HepG2 (cell line): Measurements from ENCODE around the gene ITCH. TPM values are rescaled to one million over a fixed set of nuclear protein-coding genes. Genes with fewer than 3 reads are reported as not detected.

Experiments
- CREM ChIP-seq, 2 experiments: sonication (generic) in 1 of 2; formaldehyde crosslinking in 1 of 2; IDR thresholded peaks; 2 replicates each; pipeline versions ENCODE4 v1.4.0 to v1.6.1; 2016 to 2020; ENCODE audit warnings: antibody characterized with exemption in 1 of 2, mild to moderate bottlenecking in 1 of 2, missing genetic modification reagents in 1 of 2
- DBP ChIP-seq: sonication (generic); formaldehyde crosslinking; IDR thresholded peaks from 2 replicates; pipeline ENCODE4 v1.4.0; 2020; ENCODE audit warnings: missing genetic modification reagents; ENCODE audit errors: not compliant biosample characterization
- DMTF1 ChIP-seq: sonication (generic); formaldehyde crosslinking; IDR thresholded peaks from 2 replicates; pipeline ENCODE4 v1.4.0; 2020; ENCODE audit warnings: mild to moderate bottlenecking, missing genetic modification reagents
- GABPB1 ChIP-seq: IDR thresholded peaks from 2 replicates; pipeline ENCODE4 v1.6.1; 2016; ENCODE audit warnings: mild to moderate bottlenecking, missing genetic modification reagents, moderate library complexity, missing compliant biosample characterization
- HOXA7 ChIP-seq: sonication (generic); formaldehyde crosslinking; IDR thresholded peaks from 2 replicates; pipeline ENCODE4 v1.8.1; 2022; ENCODE audit warnings: mild to moderate bottlenecking, missing genetic modification reagents, moderate library complexity
- IRF9 ChIP-seq: sonication (generic); formaldehyde crosslinking; IDR thresholded peaks from 2 replicates; pipeline ENCODE4 v1.8.0; 2022; ENCODE audit warnings: missing genetic modification reagents, mild to moderate bottlenecking, borderline replicate concordance
- MEF2D ChIP-seq: sonication (generic); formaldehyde crosslinking; IDR thresholded peaks from 2 replicates; pipeline ENCODE4 v1.5.1; 2020; ENCODE audit warnings: mild to moderate bottlenecking, missing genetic modification reagents
- NR0B2 ChIP-seq: sonication (generic); formaldehyde crosslinking; IDR thresholded peaks from 2 replicates; pipeline ENCODE4 v1.4.0; 2020; ENCODE audit warnings: mild to moderate bottlenecking, missing genetic modification reagents
- PRMT3 ChIP-seq: sonication (generic); formaldehyde crosslinking; IDR thresholded peaks from 2 replicates; pipeline ENCODE4 v1.8.1; 2022; ENCODE audit warnings: low read depth, mild to moderate bottlenecking, moderate library complexity, missing genetic modification reagents, borderline replicate concordance
- RELA ChIP-seq: sonication (generic); formaldehyde crosslinking; IDR thresholded peaks from 2 replicates; pipeline ENCODE4 v1.4.0; 2020; ENCODE audit warnings: missing genetic modification reagents
- RFXAP ChIP-seq: sonication (generic); formaldehyde crosslinking; IDR thresholded peaks from 2 replicates; pipeline ENCODE4 v1.4.0; 2020; ENCODE audit warnings: missing genetic modification reagents, borderline replicate concordance
- SPEN ChIP-seq: sonication (generic); formaldehyde crosslinking; IDR thresholded peaks from 2 replicates; pipeline ENCODE4 v1.5.1; 2020; ENCODE audit warnings: low read depth, mild to moderate bottlenecking, missing genetic modification reagents
- SRSF4 ChIP-seq: fragments of 200-400 bp; formaldehyde crosslinking; IDR thresholded peaks from one replicate; pipeline ENCODE4 v1.6.1; 2018; ENCODE audit warnings: mild to moderate bottlenecking, low read depth, low read length, moderate library complexity; ENCODE audit not compliant: poor library complexity, severe bottlenecking
- TFAP4 ChIP-seq: sonication (generic); IDR thresholded peaks from 2 replicates; pipeline ENCODE4 v1.6.1; 2016; ENCODE audit warnings: low read depth, borderline replicate concordance
- THAP7 ChIP-seq: sonication (generic); formaldehyde crosslinking; IDR thresholded peaks from 2 replicates; pipeline ENCODE4 v1.8.1; 2023; ENCODE audit warnings: mild to moderate bottlenecking, missing genetic modification reagents
- ZNF3 ChIP-seq: IDR thresholded peaks from 2 replicates; pipeline ENCODE4 v1.7.0; 2017; ENCODE audit warnings: inconsistent platforms
- ZNF580 ChIP-seq: IDR thresholded peaks from 2 replicates; pipeline ENCODE4 v1.6.1; 2016; ENCODE audit warnings: low read depth, borderline replicate concordance
- ZNF839 ChIP-seq: sonication (generic); formaldehyde crosslinking; IDR thresholded peaks from 2 replicates; pipeline ENCODE4 v1.4.0; 2020; ENCODE audit warnings: missing genetic modification reagents, mild to moderate bottlenecking, borderline replicate concordance
- ZSCAN5A ChIP-seq: sonication (generic); formaldehyde crosslinking; IDR thresholded peaks from 2 replicates; pipeline ENCODE4 v1.8.0; 2022; ENCODE audit warnings: mild to moderate bottlenecking, missing genetic modification reagents, borderline replicate concordance
- polyA plus RNA-seq, 8 experiments: library from polyadenylated mRNA; depleted of rRNA in 3 of 8; stranded (reverse) in 7 of 8; unstranded in 1 of 8; fragments of >200 nt; fragmentation: Illumina TruSeq in 4 of 8; extraction: Trizol in 4 of 8; gene quantifications; 2 replicates each; pipeline versions ENCODE4 v1.2.1 to v1.2.3, GENCODE V29; 2011 to 2016; ENCODE audit warnings: low read depth in 4 of 8, missing spikeins in 1 of 8, mixed read lengths in 1 of 8; ENCODE audit not compliant: insufficient read depth in 1 of 8
- total RNA-seq, 5 experiments: library from RNA; depleted of rRNA; stranded (reverse); fragments of >200 nt; fragmentation: Illumina TruSeq; extraction: Trizol; gene quantifications; 2 replicates each; pipeline ENCODE4 v1.2.3, GENCODE V29; 2016; ENCODE audit warnings: low read depth in 1 of 5

Gene ITCH
- total and polyA plus RNA-seq, 2 of the 13 experiments (the other 11 are each of a cell fraction or from before 2014, with no cell fraction given) = 20.5 to 112 TPM

- no peak for TF ChIP-seq DMTF1 (CRISPR knock-in tag)
- no peak; the same call in 1 of the 2 replicates for TF ChIP-seq GABPB1 (CRISPR knock-in tag)
- 0 out of 2 replicates have a peak, but pooled peaks have one; percentile 50 for TF ChIP-seq RFXAP (CRISPR knock-in tag)
- no peak for TF ChIP-seq RELA (CRISPR knock-in tag)
- TF ChIP-seq THAP7 (CRISPR knock-in tag) = no peak; the same call in 1 of the 2 replicates
- no peak for TF ChIP-seq PRMT3 (CRISPR knock-in tag)
- 0 out of 2 replicates have a peak, but pooled peaks have one; percentile 33 for TF ChIP-seq ZNF839 (CRISPR knock-in tag)
- TF ChIP-seq TFAP4 = no peak
- TF ChIP-seq ZNF580 (CRISPR knock-in tag) = no peak; the same call in 1 of the 2 replicates
- TF ChIP-seq SPEN (CRISPR knock-in tag) = peak; percentile 44; the same call in 1 of the 2 replicates
- TF ChIP-seq IRF9 (CRISPR knock-in tag) = no peak
- TF ChIP-seq ZSCAN5A (CRISPR knock-in tag) = no peak
- TF ChIP-seq HOXA7 = no peak
- TF ChIP-seq NR0B2 = no peak
- peak; percentile 29; the same call in 1 of the 2 replicates for TF ChIP-seq CREM (IDR thresholded peaks at IDR 0.05)
- no peak for TF ChIP-seq CREM (CRISPR knock-in tag; IDR thresholded peaks at IDR 0.05)
- TF ChIP-seq SRSF4 = no peak
- peak; percentile 17 for TF ChIP-seq DBP (CRISPR knock-in tag)
- no peak for TF ChIP-seq ZNF3 (CRISPR knock-in tag)
- peak; percentile 24; the same call in 1 of the 2 replicates for TF ChIP-seq MEF2D (CRISPR knock-in tag)
These were observed 19.4 kb upstream of the ITCH start (continued) for GRCh38 chr20:34343458-34344211.
